ENCODE data around the gene KRT34.
"Not testable (repeated sequence)": the region's sequence is repeated elsewhere in the genome, so short reads cannot be mapped to it uniquely, and the experiment has no call there.

The KRT34 gene

GRCh38 chr17:41381943-41382342 is at the start of gene KRT34:
Gene KRT34, minus strand, starts transcription at chr17:41382306. Its CDS starts 60 bp downstream, at chr17:41382246.
- DNase-seq, result not testable (repeated sequence)

- not testable (repeated sequence) for DNase-seq
Observed at GRCh38 chr17:41430376-41430775, 48.3 kb upstream of the KRT34 start.

GRCh38 chr17:41429667-41430066 is 47.6 kb upstream of the KRT34 start:
- no peak for DNase-seq

GRCh38 chr17:41428591-41429291 is 46.6 kb upstream of the KRT34 start:
- no peak for DNase-seq

GRCh38 chr17:41424111-41424635 is 42.1 kb upstream of the KRT34 start, which contains the start of gene KRT37:
Gene KRT37, minus strand, starts transcription at chr17:41424585. Its CDS starts 62 bp downstream, at chr17:41424523.
- DNase-seq, result no peak

GRCh38 chr17:41422586-41422985 is 40.5 kb upstream of the KRT34 start:
- not testable (repeated sequence) for DNase-seq

GRCh38 chr17:41421617-41422016 is 39.5 kb upstream of the KRT34 start:
- no peak for DNase-seq

GRCh38 chr17:41421116-41421515 is 39.0 kb upstream of the KRT34 start:
- no peak for DNase-seq

- no peak for DNase-seq
Observed at GRCh38 chr17:41420134-41420533, 38.0 kb upstream of the KRT34 start.

- no peak for DNase-seq
Observed at GRCh38 chr17:41419716-41420115, 37.6 kb upstream of the KRT34 start.

GRCh38 chr17:41418116-41418860 is 36.2 kb upstream of the KRT34 start:
- DNase-seq, result no peak

GRCh38 chr17:41417576-41418015 is 35.5 kb upstream of the KRT34 start:
- no peak for DNase-seq

- no peak for DNase-seq
Observed at GRCh38 chr17:41417127-41417526, 35.0 kb upstream of the KRT34 start.

GRCh38 chr17:41416479-41416878 is 34.4 kb upstream of the KRT34 start:
- DNase-seq, result no peak

GRCh38 chr17:41415833-41416335 is 33.8 kb upstream of the KRT34 start:
- DNase-seq, result no peak

- no peak for DNase-seq
Observed at GRCh38 chr17:41415411-41415810, 33.3 kb upstream of the KRT34 start.

- no peak for DNase-seq
Observed at GRCh38 chr17:41413982-41414381, 31.9 kb upstream of the KRT34 start.

GRCh38 chr17:41413353-41413957 is 31.3 kb upstream of the KRT34 start:
- no peak for DNase-seq

- DNase-seq, result no peak
Observed at GRCh38 chr17:41411072-41411840, 29.1 kb upstream of the KRT34 start.

GRCh38 chr17:41407226-41407625 is 25.1 kb upstream of the KRT34 start:
- no peak for DNase-seq

GRCh38 chr17:41406205-41406604 is 24.1 kb upstream of the KRT34 start:
- no peak for DNase-seq

GRCh38 chr17:41404024-41404671 is 22.0 kb upstream of the KRT34 start:
- DNase-seq, result peak; percentile 61
